Smooth muscle cell (in vitro differentiated cells): Measurements from ENCODE around the gene COL4A1. TPM values are rescaled to one million over a fixed set of nuclear protein-coding genes. Genes with fewer than 3 reads are reported as not detected.
A peak's percentile ranks its signal among the peaks of the same experiment; 100 is the strongest.

ENCODE experiments used
- DNase-seq: peaks from one replicate; lab custom pipeline; 2025; ENCODE audit not compliant: unreplicated experiment; lab: John Stamatoyannopoulos, UW
- H2AFZ ChIP-seq: fragments of 200-600 bp; sonication (generic); 2 replicates; pipeline ENCODE4 v1.6.0; 2016; ENCODE audit warnings: antibody characterized with exemption, low read depth, mild to moderate bottlenecking
- H3F3A ChIP-seq: fragments of 200-600 bp; sonication (generic); 2 replicates; pipeline ENCODE4 v1.6.0; 2017; ENCODE audit warnings: antibody characterized with exemption, low read depth
- H3K27ac ChIP-seq: fragments of 200-600 bp; sonication (generic); 2 replicates; pipeline ENCODE4 v1.5.1; 2016; ENCODE audit warnings: low read depth, mild to moderate bottlenecking
- H3K27me3 ChIP-seq: fragments of 200-600 bp; sonication (generic); 2 replicates; pipeline ENCODE4 v1.6.1; 2016; ENCODE audit warnings: low read depth, mild to moderate bottlenecking
- H3K36me3 ChIP-seq: fragments of 200-600 bp; sonication (generic); 2 replicates; pipeline ENCODE4 v1.5.1; 2016; ENCODE audit warnings: low read depth
- H3K4me1 ChIP-seq: fragments of 200-600 bp; sonication (generic); 2 replicates; pipeline ENCODE4 v1.5.1; 2016; ENCODE audit warnings: low read depth
- H3K4me2 ChIP-seq: fragments of 200-600 bp; sonication (generic); 2 replicates; pipeline ENCODE4 v1.6.0; 2016; ENCODE audit warnings: mild to moderate bottlenecking
- H3K4me3 ChIP-seq: fragments of 200-600 bp; sonication (generic); 2 replicates; pipeline ENCODE4 v1.5.1; 2016; ENCODE audit warnings: mild to moderate bottlenecking
- H3K79me2 ChIP-seq: fragments of 200-600 bp; sonication (generic); 2 replicates; pipeline ENCODE4 v1.6.0; 2016; ENCODE audit warnings: low read depth, mild to moderate bottlenecking
- H3K9ac ChIP-seq: fragments of 200-600 bp; sonication (generic); 2 replicates; pipeline ENCODE4 v1.6.0; 2016; ENCODE audit warnings: low read depth
- H3K9me3 ChIP-seq: fragments of 200-600 bp; sonication (generic); replicated peaks from 2 replicates; pipeline ENCODE4 v1.5.1; 2016; ENCODE audit warnings: low read depth
- H4K20me1 ChIP-seq: fragments of 200-600 bp; sonication (generic); 2 replicates; pipeline ENCODE4 v1.6.0; 2016; ENCODE audit warnings: low read depth
- CTCF ChIP-seq: fragments of 200-600 bp; sonication (generic); IDR thresholded peaks from 2 replicates; pipeline ENCODE4 v1.5.1; 2017; ENCODE audit warnings: borderline replicate concordance, mild to moderate bottlenecking, antibody characterized with exemption; ENCODE audit not compliant: insufficient read depth, poor library complexity, severe bottlenecking
- WGBS: methylation state at CpG from one replicate; pipeline ENCODE4 v1.1.7; 2016; ENCODE audit warnings: low lambda C conversion rate; 5-methylcytosine and 5-hydroxymethylcytosine counted together
- polyA plus RNA-seq: library from polyadenylated mRNA; unstranded; fragments of >200 nt; fragmentation: Nextera tagmentation; extraction: Ambion mirVana; gene quantifications from 2 replicates; pipeline ENCODE4 v1.2.1, GENCODE V29; 2016
- total RNA-seq: library from RNA; depleted of rRNA; stranded (reverse); fragments of >200 nt; gene quantifications from 2 replicates; pipeline ENCODE4 v1.2.3, GENCODE V29; 2014

COL4A1 gene
- total and polyA plus RNA-seq, 2 experiments from 2014 or later: 2,409 to 4,372 TPM

GRCh38 chr13:110258876-110259631 lies 47.9 kb downstream of the COL4A1 start:
- Histone ChIP-seq H4K20me1 (peaks cover 96% of the 10 kb centered on the region), H3K4me1 (peaks cover 45% of the 10 kb centered on the region), H3K4me2 (peak overlapping the region; percentile 75), H3K27ac (peak overlapping the region; percentile 85), H3K4me3 (no peak overlapping the region), H2AFZ (no peak overlapping the region), H3K79me2 (peaks cover 91% of the 10 kb centered on the region), H3K9ac (no peak overlapping the region), H3K9me3 (no peaks in the 10 kb centered on the region), H3F3A (peaks cover 61% of the 10 kb centered on the region), H3K27me3 (no peaks in the 10 kb centered on the region), H3K36me3 (no peaks in the 10 kb centered on the region)
- TF ChIP-seq CTCF: no peak
- no peak for DNase-seq
- 76% methylated on average over 12 of the region's 12 CpGs for WGBS

DNA sequence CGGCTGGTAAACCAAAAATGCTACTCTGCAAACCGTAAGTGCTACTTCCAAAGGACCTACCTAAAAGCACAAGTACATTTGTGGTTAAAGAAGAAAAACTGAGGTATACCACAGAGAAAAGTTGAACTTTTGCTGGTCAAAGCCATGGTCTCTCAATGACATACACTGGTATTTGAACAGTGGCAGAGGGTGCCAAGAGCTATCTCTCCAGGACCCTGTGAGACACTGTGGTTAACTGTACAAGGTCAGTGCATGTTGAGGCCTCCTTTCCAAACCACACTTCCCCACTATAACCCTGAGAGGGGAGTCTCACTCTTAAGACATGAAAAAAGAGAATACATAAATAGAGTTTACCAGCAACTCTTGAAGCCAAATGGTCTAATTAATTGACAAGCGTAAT lies 49.5 kb downstream of the COL4A1 start:
- Histone ChIP-seq H3K27me3 (no peaks in the 10 kb centered on the region), H3K4me3 (no peak overlapping the region), H4K20me1 (peaks cover 83% of the 10 kb centered on the region), H3K9ac (no peak overlapping the region), H3K4me2 (peak overlapping the region; percentile 30), H3K79me2 (peaks cover 79% of the 10 kb centered on the region), H3K9me3 (no peaks in the 10 kb centered on the region), H3K4me1 (peaks cover 29% of the 10 kb centered on the region), H3K27ac (peak overlapping the region; percentile 85), H3F3A (peaks cover 61% of the 10 kb centered on the region), H3K36me3 (no peaks in the 10 kb centered on the region), H2AFZ (no peak overlapping the region)
- no peak for DNase-seq
- whole genome bisulfite sequencing: 82% methylated on average over 3 of the region's 3 CpGs
- TF ChIP-seq CTCF: no peak

GRCh38 chr13:110256126-110256905 lies 50.6 kb downstream of the COL4A1 start:
- 80% methylated on average over 18 of the region's 18 CpGs for WGBS
- H3F3A ChIP-seq: peaks cover 64% of the 10 kb centered on the region
- H4K20me1 ChIP-seq: peaks cover 81% of the 10 kb centered on the region
- H3K4me3 ChIP-seq: no peak overlapping the region
- peak overlapping the region; percentile 85 for H3K27ac ChIP-seq
- no peaks in the 10 kb centered on the region for H3K36me3 ChIP-seq
- TF ChIP-seq CTCF: no peak
- H3K4me2 ChIP-seq: peak overlapping the region; percentile 30
- H3K9me3 ChIP-seq: no peaks in the 10 kb centered on the region
- peaks cover 78% of the 10 kb centered on the region for H3K79me2 ChIP-seq
- DNase-seq: no peak
- no peak overlapping the region for H3K9ac ChIP-seq
- no peak overlapping the region for H2AFZ ChIP-seq
- peaks cover 18% of the 10 kb centered on the region for H3K4me1 ChIP-seq
- H3K27me3 ChIP-seq: no peaks in the 10 kb centered on the region
